GM12892 (cell line): ENCODE measurements around the gene LHX2.

Source experiments
- POLR2A ChIP-seq: IDR thresholded peaks from 2 replicates; pipeline ENCODE4 v1.6.1; 2011; ENCODE audit warnings: low read depth, low read length, control low read depth
- POLR2AphosphoS5 ChIP-seq: IDR thresholded peaks from 2 replicates; pipeline ENCODE4 v1.6.1; 2011; ENCODE audit warnings: low read depth, low read length, control low read depth

- TF ChIP-seq POLR2A (no peak), POLR2AphosphoS5 (no peak)
Measured at GRCh38 chr9:123997665-123998277, 13.8 kb upstream of the LHX2 start.
